Ovary (tissue), 3 donors: ENCODE data around the gene CHL1.

Experiments used
- CTCF ChIP-seq, 3 donors: fragments of 450-650 bp in 2 of 3; fragments of 200-600 bp in 1 of 3; IDR thresholded peaks; one replicate each; pipeline versions ENCODE4 v1.5.1 to v1.8.0; 2016 to 2022; ENCODE audit warnings: antibody characterized with exemption in 3 of 3, mild to moderate bottlenecking in 1 of 3
- EP300 ChIP-seq: sonication (generic); formaldehyde crosslinking; IDR thresholded peaks from one replicate; pipeline ENCODE4 v1.6.1; 2017; ENCODE audit warnings: antibody characterized with exemption
- POLR2A ChIP-seq: fragments of 450-650 bp; IDR thresholded peaks from one replicate; pipeline ENCODE4 v1.6.1; 2017; ENCODE audit warnings: antibody characterized with exemption, mild to moderate bottlenecking, moderate library complexity
- donor health status: DM: no; HTN: no; CAD: no.

GRCh38 chr3:256501-256900 is 59.9 kb downstream of the CHL1 start:
- no peak for TF ChIP-seq POLR2A
- TF ChIP-seq CTCF (IDR thresholded peaks at IDR 0.05), result no peak
- TF ChIP-seq EP300, result no peak
